Omental fat pad (tissue), 4 donors: ENCODE data around the gene CREG2. TPM values are rescaled to one million over a fixed set of nuclear protein-coding genes. Genes with fewer than 3 reads are reported as not detected.

Source experiments
- ATAC-seq: fragments of 150-250 bp; one replicate; pipeline ENCODE4 v1.9.1; 2016; ENCODE audit warnings: mild to moderate bottlenecking, moderate library complexity; ENCODE audit not compliant: low FRiP score
- DNase-seq: peaks from one replicate; pipeline ENCODE4 v3.0.0-alpha.2; 2019; ENCODE audit warnings: low spot score
- CTCF ChIP-seq, 3 donors: fragments of 450-650 bp; IDR thresholded peaks; one replicate each; pipeline ENCODE4 v1.5.1; 2016 to 2017; ENCODE audit warnings: antibody characterized with exemption in 3 of 3, mild to moderate bottlenecking in 3 of 3, moderate library complexity in 2 of 3
- small RNA-seq: library from RNA; depleted of rRNA; stranded (forward); fragments of <200 nt; gene quantifications from one replicate; pipeline ENCODE3, GENCODE V24; 2016
- total RNA-seq, 4 donors: library from RNA; depleted of rRNA; stranded (reverse); fragments of >200 nt; gene quantifications; one replicate each; pipeline ENCODE4 v1.1.0, GENCODE V29; 2016

The CREG2 gene
- total RNA-seq, 4 donors from 2014 or later: 0.09 TPM; not detected in 3

DNA sequence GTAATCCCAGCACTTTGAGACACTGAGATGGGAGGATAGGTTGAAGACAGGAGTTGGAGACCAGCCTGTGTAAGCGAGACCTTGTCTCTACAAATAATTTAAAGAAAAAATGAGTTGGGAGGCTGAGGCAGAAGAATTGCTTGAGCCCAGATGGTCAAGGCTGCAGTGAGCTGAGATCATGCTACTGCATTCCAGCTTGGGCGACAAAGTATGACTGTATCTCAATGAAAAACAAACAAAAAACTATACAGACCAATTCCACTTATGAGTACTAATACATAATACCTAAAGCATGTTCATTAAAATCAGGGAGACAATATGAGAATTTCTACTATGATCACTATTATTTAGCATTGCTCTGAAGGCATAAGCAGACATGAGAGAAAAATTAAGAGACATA, 91.4 kb downstream of the CREG2 start:
- no peak for TF ChIP-seq CTCF (IDR thresholded peaks at IDR 0.05)
- DNase-seq (no peak), ATAC-seq (no peak)

Small RNA genes lying within 50 kb of the gene (small RNA-seq; reads per million reads assigned to genes)
- gene MIR5696: not detected

Other genes starting within 250 kb of the CREG2 start
- 10 to 100 TPM; 22.2 to 68.0 (median 31.9) TPM for gene TBC1D8, start 236.1 kb downstream of the CREG2 start, total RNA-seq
- 10 to 100 TPM; 18.4 to 28.5 (median 22.8) TPM for gene CNOT11, start 134.6 kb downstream of the CREG2 start, total RNA-seq
- 100 to 1,000 TPM in 3 of 4 donors, 10 to 100 TPM in 1; 96.8 to 191 (median 118) TPM for gene RNF149, start 78.8 kb downstream of the CREG2 start, total RNA-seq
- gene RFX8, start 87.6 kb upstream of the CREG2 start, total RNA-seq: 1 to 10 TPM in 2 of 4 donors, not detected in 2; 2.6 to 3.9 TPM